Loucy (cell line): ENCODE results near the gene CCL18.
"Not testable (repeated sequence)": the region's sequence is repeated elsewhere in the genome, so short reads cannot be mapped to it uniquely, and the experiment has no call there.

Experiments used
- EZH2phosphoT487 ChIP-seq: fragments of 200-600 bp; IDR thresholded peaks from 2 replicates; pipeline ENCODE4 v1.6.1; 2018; ENCODE audit warnings: antibody characterized with exemption, mild to moderate bottlenecking, moderate library complexity, borderline replicate concordance
- TF ChIP-seq, protein P1 (sequence below): fragments of 200-600 bp; sonication (generic); conservative IDR thresholded peaks from 2 replicates; pipeline ENCODE4 v1.5.1; 2014; ENCODE audit warnings: mild to moderate bottlenecking, antibody characterized with exemption, low read length

GRCh38 chr17:36104246-36104645 is 40.2 kb downstream of the CCL18 start:
- TF ChIP-seq, protein P1, sequence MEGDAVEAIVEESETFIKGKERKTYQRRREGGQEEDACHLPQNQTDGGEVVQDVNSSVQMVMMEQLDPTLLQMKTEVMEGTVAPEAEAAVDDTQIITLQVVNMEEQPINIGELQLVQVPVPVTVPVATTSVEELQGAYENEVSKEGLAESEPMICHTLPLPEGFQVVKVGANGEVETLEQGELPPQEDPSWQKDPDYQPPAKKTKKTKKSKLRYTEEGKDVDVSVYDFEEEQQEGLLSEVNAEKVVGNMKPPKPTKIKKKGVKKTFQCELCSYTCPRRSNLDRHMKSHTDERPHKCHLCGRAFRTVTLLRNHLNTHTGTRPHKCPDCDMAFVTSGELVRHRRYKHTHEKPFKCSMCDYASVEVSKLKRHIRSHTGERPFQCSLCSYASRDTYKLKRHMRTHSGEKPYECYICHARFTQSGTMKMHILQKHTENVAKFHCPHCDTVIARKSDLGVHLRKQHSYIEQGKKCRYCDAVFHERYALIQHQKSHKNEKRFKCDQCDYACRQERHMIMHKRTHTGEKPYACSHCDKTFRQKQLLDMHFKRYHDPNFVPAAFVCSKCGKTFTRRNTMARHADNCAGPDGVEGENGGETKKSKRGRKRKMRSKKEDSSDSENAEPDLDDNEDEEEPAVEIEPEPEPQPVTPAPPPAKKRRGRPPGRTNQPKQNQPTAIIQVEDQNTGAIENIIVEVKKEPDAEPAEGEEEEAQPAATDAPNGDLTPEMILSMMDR, result not testable (repeated sequence)
- not testable (repeated sequence) for TF ChIP-seq EZH2phosphoT487
